Mesothelial cell of epicardium (in vitro differentiated cells): Measurements from ENCODE around the gene FAM76A. TPM values are rescaled to one million over a fixed set of nuclear protein-coding genes. Genes with fewer than 3 reads are reported as not detected.

ENCODE experiments used
- DNase-seq, 2 experiments: peaks; one replicate each; pipeline ENCODE4 v3.0.0; 2021; ENCODE audit warnings: low spot score in 2 of 2; ENCODE audit not compliant: unreplicated experiment in 2 of 2
- H3K27ac Mint-ChIP-seq: 2 replicates; pipeline ENCODE4 v1.8.0; 2021; ENCODE audit warnings: mixed read lengths
- H3K27me3 Mint-ChIP-seq: 2 replicates; pipeline ENCODE4 v1.8.0; 2021; ENCODE audit warnings: low read depth, mixed read lengths
- H3K36me3 Mint-ChIP-seq: 2 replicates; pipeline ENCODE4 v1.8.0; 2021; ENCODE audit warnings: mixed read lengths
- H3K4me1 Mint-ChIP-seq: 2 replicates; pipeline ENCODE4 v1.8.0; 2021; ENCODE audit warnings: mixed read lengths
- H3K4me3 Mint-ChIP-seq: 2 replicates; pipeline ENCODE4 v1.8.0; 2021; ENCODE audit warnings: mild to moderate bottlenecking, moderate library complexity, mixed read lengths
- H3K9me3 Mint-ChIP-seq: 2 replicates; pipeline ENCODE4 v1.8.0; 2021; ENCODE audit warnings: mixed read lengths
- CTCF ChIP-seq: fragments of 200-600 bp; sonication (generic); IDR thresholded peaks from one replicate; pipeline ENCODE4 v1.5.0; 2021; ENCODE audit warnings: antibody characterized with exemption; ENCODE audit not compliant: unreplicated experiment
- total RNA-seq: library from RNA; stranded (reverse); gene quantifications from 3 replicates; pipeline ENCODE4 v1.2.1, GENCODE V29; 2021

FAM76A gene
- total RNA-seq, 1 donor from 2014 or later, result 12.4 TPM

GRCh38 chr1:27755865-27756264, 30.1 kb downstream of the FAM76A start:
- DNase-seq, result no peak
- no peak for TF ChIP-seq CTCF
- Mint-ChIP-seq H3K9me3 (no peaks in the 10 kb centered on the region), H3K36me3 (peaks cover 16% of the 10 kb centered on the region), H3K27me3 (no peaks in the 10 kb centered on the region), H3K27ac (no peak overlapping the region), H3K4me1 (no peaks in the 10 kb centered on the region), H3K4me3 (no peak overlapping the region)

DNA sequence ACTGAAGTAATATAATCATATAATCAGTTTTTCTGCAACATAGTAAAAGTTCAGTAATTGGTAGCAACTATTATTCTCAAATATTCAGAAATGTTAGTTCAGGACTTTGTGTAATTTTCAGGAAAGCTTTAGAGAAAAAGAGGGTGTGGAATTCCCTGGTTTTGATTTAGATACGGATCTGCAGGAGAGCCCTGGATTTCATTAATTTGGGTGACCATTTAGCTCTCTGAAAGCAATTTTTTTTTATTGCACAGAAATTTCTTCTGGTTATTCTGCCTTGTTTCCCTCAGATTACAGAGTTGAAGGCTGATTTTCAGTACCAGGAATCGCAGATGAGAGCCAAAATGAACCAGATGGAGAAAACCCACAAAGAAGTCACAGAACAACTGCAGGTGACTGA, 33.5 kb downstream of the FAM76A start:
- Mint-ChIP-seq H3K27ac (no peak overlapping the region), H3K4me1 (no peaks in the 10 kb centered on the region), H3K4me3 (no peak overlapping the region), H3K9me3 (no peaks in the 10 kb centered on the region), H3K36me3 (peaks cover 14% of the 10 kb centered on the region), H3K27me3 (no peaks in the 10 kb centered on the region)
- no peak for TF ChIP-seq CTCF
- no peak for DNase-seq

DNA sequence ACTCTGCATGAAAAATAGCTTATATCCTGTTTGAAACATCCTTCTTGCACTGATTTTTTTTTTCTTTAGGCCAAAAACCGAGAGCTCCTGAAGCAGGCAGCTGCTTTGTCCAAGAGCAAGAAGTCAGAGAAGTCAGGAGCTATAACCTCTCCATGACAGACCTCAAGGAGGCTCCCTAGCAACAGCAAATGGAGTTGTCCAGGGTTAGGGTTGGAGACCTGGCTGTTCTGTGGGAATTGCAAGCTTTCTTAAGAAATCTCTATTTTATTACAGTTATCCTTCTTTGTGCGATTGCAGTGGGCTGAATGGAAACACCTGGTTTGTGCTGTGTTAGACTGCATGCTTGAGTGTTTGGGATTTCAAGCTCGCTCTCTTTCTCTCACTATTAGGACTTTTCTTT, 34.7 kb downstream of the FAM76A start:
- no peaks in the 10 kb centered on the region for H3K4me1 Mint-ChIP-seq
- peaks cover 14% of the 10 kb centered on the region for H3K36me3 Mint-ChIP-seq
- H3K27me3 Mint-ChIP-seq, result no peaks in the 10 kb centered on the region

DNA sequence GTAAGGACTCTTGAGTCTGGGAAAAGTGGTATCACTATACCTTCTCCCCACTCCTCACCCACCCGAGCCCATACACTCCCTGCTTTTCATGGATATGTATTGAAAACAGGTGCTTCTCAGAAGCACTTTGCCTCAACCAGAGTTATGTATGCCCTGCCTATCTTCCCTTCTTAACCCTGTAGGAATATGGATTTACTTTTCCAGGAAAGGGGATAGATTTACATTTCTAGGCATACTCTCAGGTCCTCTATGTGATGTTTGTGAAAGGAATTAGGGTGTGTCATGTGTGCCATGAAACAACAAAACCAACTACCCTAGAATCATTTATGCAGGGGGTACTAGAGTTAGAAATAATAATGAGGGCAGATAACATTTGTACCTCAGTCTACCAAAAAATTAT, 36.3 kb downstream of the FAM76A start:
- no peak for DNase-seq
- no peaks in the 10 kb centered on the region for H3K4me1 Mint-ChIP-seq
- no peaks in the 10 kb centered on the region for H3K9me3 Mint-ChIP-seq
- no peak overlapping the region for H3K27ac Mint-ChIP-seq
- H3K4me3 Mint-ChIP-seq, result no peak overlapping the region
- no peak for TF ChIP-seq CTCF
- H3K27me3 Mint-ChIP-seq, result no peaks in the 10 kb centered on the region
- H3K36me3 Mint-ChIP-seq, result peaks cover 10% of the 10 kb centered on the region

More for the DNA sequence above, 34.7 kb downstream of the FAM76A start:
- no peak for TF ChIP-seq CTCF
- H3K4me3 Mint-ChIP-seq, result no peak overlapping the region
- H3K9me3 Mint-ChIP-seq, result no peaks in the 10 kb centered on the region
- no peak overlapping the region for H3K27ac Mint-ChIP-seq
- DNase-seq, result no peak

GRCh38 chr1:27763358-27763757, 37.6 kb downstream of the FAM76A start:
- DNase-seq, result no peak
- H3K4me3 Mint-ChIP-seq, result no peak overlapping the region
- no peak for TF ChIP-seq CTCF
- H3K9me3 Mint-ChIP-seq, result no peaks in the 10 kb centered on the region
- peaks cover 6% of the 10 kb centered on the region for H3K36me3 Mint-ChIP-seq
- H3K27me3 Mint-ChIP-seq, result no peaks in the 10 kb centered on the region
- H3K4me1 Mint-ChIP-seq, result no peaks in the 10 kb centered on the region
- H3K27ac Mint-ChIP-seq, result no peak overlapping the region

DNA sequence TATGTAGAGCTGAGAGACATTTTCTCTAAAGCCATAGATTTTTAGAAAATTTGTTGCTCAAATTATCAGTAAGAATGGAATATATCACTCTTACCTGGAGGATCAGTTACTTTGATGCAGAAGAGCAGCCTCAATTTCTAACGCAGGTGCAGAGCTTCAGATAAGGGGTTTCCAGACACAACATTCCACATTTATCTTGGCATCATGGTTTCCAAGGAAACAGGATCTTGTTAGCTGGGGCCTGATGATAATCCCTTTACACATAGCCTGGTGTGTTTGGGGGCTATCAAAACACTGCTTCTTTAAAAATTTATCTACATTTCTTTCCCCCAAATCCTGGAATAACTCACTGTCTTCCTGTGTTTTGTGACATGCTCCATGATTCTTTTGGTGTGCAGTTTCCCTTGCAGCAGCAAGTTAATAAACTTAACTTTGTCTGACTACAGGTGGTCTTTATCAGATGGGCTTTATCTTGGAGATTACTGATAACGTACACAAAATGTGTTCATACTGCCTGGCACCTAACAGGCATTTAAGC, 44.6 kb downstream of the FAM76A start:
- Mint-ChIP-seq H3K36me3 (no peaks in the 10 kb centered on the region), H3K9me3 (no peaks in the 10 kb centered on the region), H3K4me3 (no peak overlapping the region), H3K27me3 (no peaks in the 10 kb centered on the region), H3K27ac (no peak overlapping the region), H3K4me1 (peaks cover 11% of the 10 kb centered on the region)
- DNase-seq, result no peak
- no peak for TF ChIP-seq CTCF
